K562 (cell line): ENCODE data around the gene TSPOAP1. TPM values are rescaled to one million over a fixed set of nuclear protein-coding genes. Genes with fewer than 3 reads are reported as not detected.

ENCODE experiments used
- ASH1L ChIP-seq: fragments of 450-650 bp; IDR thresholded peaks from 2 replicates; pipeline ENCODE4 v1.6.1; 2018; ENCODE audit warnings: borderline replicate concordance, mild to moderate bottlenecking, low read depth; ENCODE audit not compliant: partially characterized antibody
- CC2D1A ChIP-seq: fragments of 450-650 bp; IDR thresholded peaks from 2 replicates; pipeline ENCODE4 v1.6.1; 2017; ENCODE audit warnings: mild to moderate bottlenecking
- DMBX1 ChIP-seq: fragments of 250-450 bp; sonication (Bioruptor Pico); IDR thresholded peaks from 2 replicates; pipeline ENCODE4 v1.8.0; 2022; ENCODE audit warnings: inconsistent platforms, mild to moderate bottlenecking, moderate library complexity, borderline replicate concordance
- GTF2A2 ChIP-seq: IDR thresholded peaks from 2 replicates; pipeline ENCODE4 v1.6.1; 2016; ENCODE audit warnings: mild to moderate bottlenecking, missing genetic modification characterization, missing compliant biosample characterization
- HDAC1 ChIP-seq, 2 experiments: fragments of 450-650 bp; IDR thresholded peaks; 2 replicates each; pipeline ENCODE4 v1.6.1; 2016 to 2017; ENCODE audit warnings: inconsistent platforms in 1 of 2, mild to moderate bottlenecking in 1 of 2, moderate library complexity in 1 of 2
- ID3 ChIP-seq, 2 experiments: fragments of 250-450 bp in 1 of 2; fragments of 450-650 bp in 1 of 2; sonication (Bioruptor Pico) in 1 of 2; IDR thresholded peaks; 2 replicates each; pipeline versions ENCODE4 v1.6.1 to v1.8.0; 2016 to 2021; ENCODE audit warnings: mild to moderate bottlenecking in 2 of 2, moderate library complexity in 2 of 2, missing compliant biosample characterization in 1 of 2, missing genetic modification characterization in 1 of 2
- KDM1A ChIP-seq, 2 experiments: fragments of 450-650 bp; IDR thresholded peaks; 2 replicates each; pipeline ENCODE4 v1.6.1; 2016; ENCODE audit warnings: mild to moderate bottlenecking in 2 of 2
- MTA1 ChIP-seq: fragments of 450-650 bp; IDR thresholded peaks from 2 replicates; pipeline ENCODE4 v1.6.1; 2017; ENCODE audit warnings: borderline replicate concordance
- NCOA4 ChIP-seq: fragments of 450-650 bp; IDR thresholded peaks from 2 replicates; pipeline ENCODE4 v1.6.1; 2018; ENCODE audit warnings: mild to moderate bottlenecking; ENCODE audit not compliant: partially characterized antibody
- NR4A1 ChIP-seq, 2 experiments: fragments of 250-450 bp in 1 of 2; fragments of 450-650 bp in 1 of 2; sonication (Bioruptor Pico) in 1 of 2; IDR thresholded peaks; 2 replicates each; pipeline versions ENCODE4 v1.4.0 to v1.6.1; 2016 to 2020; ENCODE audit warnings: mild to moderate bottlenecking in 2 of 2, missing compliant biosample characterization in 1 of 2, missing genetic modification characterization in 1 of 2, moderate library complexity in 1 of 2
- PHF21A ChIP-seq: fragments of 450-650 bp; IDR thresholded peaks from 2 replicates; pipeline ENCODE4 v1.6.1; 2017; ENCODE audit warnings: low read depth, borderline replicate concordance
- PTTG1 ChIP-seq: fragments of 450-650 bp; IDR thresholded peaks from 2 replicates; pipeline ENCODE4 v1.6.1; 2016; ENCODE audit warnings: low read depth, mild to moderate bottlenecking, missing genetic modification characterization, missing compliant biosample characterization
- RCOR1 ChIP-seq, 2 experiments: IDR thresholded peaks; 2 replicates each; pipeline ENCODE4 v1.6.1; 2012; ENCODE audit warnings: low read depth in 2 of 2, low read length in 2 of 2, borderline replicate concordance in 1 of 2, improper control_type of control experiment in 1 of 2
- SMARCA5 ChIP-seq: fragments of 450-650 bp; IDR thresholded peaks from 2 replicates; pipeline ENCODE4 v1.6.1; 2016
- SPI1 ChIP-seq: IDR thresholded peaks from 2 replicates; pipeline ENCODE4 v1.6.1; 2011; ENCODE audit warnings: low read depth, low read length, control low read depth, borderline replicate concordance
- ZNF184 ChIP-seq: sonication (generic); formaldehyde crosslinking; IDR thresholded peaks from 2 replicates; pipeline ENCODE4 v1.5.0; 2020; ENCODE audit warnings: missing genetic modification reagents
- ZNF253 ChIP-seq: fragments of 250-450 bp; sonication (Bioruptor Pico); conservative IDR thresholded peaks from 2 replicates; pipeline ENCODE4 v1.6.1; 2021; ENCODE audit warnings: mild to moderate bottlenecking
- polyA plus RNA-seq, 8 experiments: library from polyadenylated mRNA; depleted of rRNA in 4 of 8; stranded (reverse) in 5 of 8; unstranded in 3 of 8; fragments of >200 nt; fragmentation: Nextera tagmentation in 2 of 8; fragmentation: Illumina TruSeq in 1 of 8; extraction: Ambion mirVana in 2 of 8; extraction: Trizol in 1 of 8; gene quantifications; 2 replicates each; pipeline versions ENCODE4 v1.2.1 to v1.2.3, GENCODE V29; 2011 to 2014; ENCODE audit warnings: inconsistent platforms in 1 of 8, missing spikeins in 1 of 8
- total RNA-seq, 7 experiments: library from RNA; depleted of rRNA in 6 of 7; stranded (reverse); fragments of >200 nt in 6 of 7; fragmentation: Illumina TruSeq in 2 of 7; extraction: Trizol in 2 of 7; gene quantifications; 2 replicates each; pipeline versions ENCODE4 v1.2.1 to v1.2.3, GENCODE V29; 2011 to 2021; ENCODE audit warnings: low replicate concordance in 1 of 7
- TF ChIP-seq, protein P1 (sequence below), 3 experiments: fragments of 200-800 bp in 1 of 3; fragments of 250-450 bp in 1 of 3; fragments of 450-650 bp in 1 of 3; sonication (Bioruptor Pico) in 1 of 3; sonication (Bioruptor generic) in 1 of 3; formaldehyde crosslinking in 1 of 3; IDR thresholded peaks; 2 replicates each; pipeline versions ENCODE4 v1.6.1 to v1.8.0; 2016 to 2022; ENCODE audit warnings: mild to moderate bottlenecking in 2 of 3, missing genetic modification characterization in 2 of 3, missing compliant biosample characterization in 1 of 3, moderate library complexity in 1 of 3
- TF ChIP-seq, protein P2 (sequence below), 3 experiments: IDR thresholded peaks in 2 of 3; conservative IDR thresholded peaks in 1 of 3; 2 replicates each; pipeline ENCODE4 v1.5.1; 2011 to 2012; ENCODE audit warnings: low read length in 3 of 3, mild to moderate bottlenecking in 3 of 3, control low read depth in 2 of 3, improper control_type of control experiment in 1 of 3, inconsistent platforms in 1 of 3, low read depth in 1 of 3, mixed read lengths in 1 of 3, moderate library complexity in 1 of 3; ENCODE audit not compliant: insufficient read depth in 2 of 3
- TF ChIP-seq, protein P3 (sequence below): sonication (generic); formaldehyde crosslinking; IDR thresholded peaks from 2 replicates; pipeline ENCODE4 v1.8.1; 2023; ENCODE audit warnings: mild to moderate bottlenecking, missing genetic modification reagents, moderate library complexity

Gene TSPOAP1
- total and polyA plus RNA-seq, 9 of the 15 experiments (the other 6 are each of a cell fraction or from before 2014, with no cell fraction given) = 0.87 to 3.9 (median 1.8) TPM; not detected in 2

DNA sequence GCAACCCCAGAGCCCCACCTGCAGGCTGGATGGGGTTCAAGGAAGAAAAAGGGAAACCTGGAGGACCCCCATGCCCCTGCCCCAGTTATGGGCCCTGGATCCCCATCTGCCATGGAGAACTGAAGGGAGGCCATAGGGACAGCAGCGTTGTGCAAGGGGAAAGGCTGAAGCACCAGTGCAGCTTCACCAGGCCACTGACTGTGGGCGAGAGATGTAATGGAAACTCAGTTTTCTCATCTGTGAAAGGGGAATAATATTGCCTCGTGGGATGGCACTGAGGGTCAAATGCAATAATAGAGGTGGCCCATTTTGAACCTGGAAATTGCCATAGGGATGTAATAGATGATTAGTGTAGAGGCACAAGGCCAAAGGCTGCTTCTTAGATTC, 9.9 kb upstream of the TSPOAP1 start (continued):
- TF ChIP-seq ZNF184 (no peak), SPI1 (peak; percentile 48; the same call in 1 of the 2 replicates), GTF2A2 (tag) (0 out of 2 replicates have a peak, but pooled peaks have one; percentile 18), PHF21A (no peak), CC2D1A (peak; percentile 57; the same call in 1 of the 2 replicates), DMBX1 (CRISPR knock-in tag) (peak; percentile 14; the same call in 1 of the 2 replicates), ZNF253 (CRISPR knock-in tag) (no peak), NR4A1 (CRISPR knock-in tag; IDR thresholded peaks at IDR 0.05) (no peak), NR4A1 (tag; IDR thresholded peaks at IDR 0.05) (0 out of 2 replicates have a peak, but pooled peaks have one; percentile 20), RCOR1 (IDR thresholded peaks at IDR 0.05; ENCODE audit: borderline replicate concordance in 1 of 2, low read depth in 2 of 2, low read length in 2 of 2) (peak; percentile 78 to 93; a peak in 3 of 4 replicates), KDM1A (IDR thresholded peaks at IDR 0.05) (peak; percentile 98 to 99), NCOA4 (peak; percentile 84), HDAC1 (IDR thresholded peaks at IDR 0.05) (peak; percentile 74 to 77; a peak in 3 of 4 replicates), SMARCA5 (peak; percentile 98), ASH1L (peak; percentile 17), PTTG1 (tag) (no peak), ID3 (CRISPR knock-in tag; IDR thresholded peaks at IDR 0.05) (no peak), ID3 (tag; IDR thresholded peaks at IDR 0.05) (peak; percentile 61; the same call in 1 of the 2 replicates), MTA1 (peak; percentile 33; the same call in 1 of the 2 replicates)
- TF ChIP-seq, protein P1, sequence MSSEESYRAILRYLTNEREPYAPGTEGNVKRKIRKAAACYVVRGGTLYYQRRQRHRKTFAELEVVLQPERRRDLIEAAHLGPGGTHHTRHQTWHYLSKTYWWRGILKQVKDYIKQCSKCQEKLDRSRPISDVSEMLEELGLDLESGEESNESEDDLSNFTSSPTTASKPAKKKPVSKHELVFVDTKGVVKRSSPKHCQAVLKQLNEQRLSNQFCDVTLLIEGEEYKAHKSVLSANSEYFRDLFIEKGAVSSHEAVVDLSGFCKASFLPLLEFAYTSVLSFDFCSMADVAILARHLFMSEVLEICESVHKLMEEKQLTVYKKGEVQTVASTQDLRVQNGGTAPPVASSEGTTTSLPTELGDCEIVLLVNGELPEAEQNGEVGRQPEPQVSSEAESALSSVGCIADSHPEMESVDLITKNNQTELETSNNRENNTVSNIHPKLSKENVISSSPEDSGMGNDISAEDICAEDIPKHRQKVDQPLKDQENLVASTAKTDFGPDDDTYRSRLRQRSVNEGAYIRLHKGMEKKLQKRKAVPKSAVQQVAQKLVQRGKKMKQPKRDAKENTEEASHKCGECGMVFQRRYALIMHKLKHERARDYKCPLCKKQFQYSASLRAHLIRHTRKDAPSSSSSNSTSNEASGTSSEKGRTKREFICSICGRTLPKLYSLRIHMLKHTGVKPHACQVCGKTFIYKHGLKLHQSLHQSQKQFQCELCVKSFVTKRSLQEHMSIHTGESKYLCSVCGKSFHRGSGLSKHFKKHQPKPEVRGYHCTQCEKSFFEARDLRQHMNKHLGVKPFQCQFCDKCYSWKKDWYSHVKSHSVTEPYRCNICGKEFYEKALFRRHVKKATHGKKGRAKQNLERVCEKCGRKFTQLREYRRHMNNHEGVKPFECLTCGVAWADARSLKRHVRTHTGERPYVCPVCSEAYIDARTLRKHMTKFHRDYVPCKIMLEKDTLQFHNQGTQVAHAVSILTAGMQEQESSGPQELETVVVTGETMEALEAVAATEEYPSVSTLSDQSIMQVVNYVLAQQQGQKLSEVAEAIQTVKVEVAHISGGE (CRISPR knock-in tag; IDR thresholded peaks at IDR 0.05) = 0 out of 6 replicates have a peak, but pooled peaks of 1 of the 3 experiments have one; percentile 23
- TF ChIP-seq, protein P2, sequence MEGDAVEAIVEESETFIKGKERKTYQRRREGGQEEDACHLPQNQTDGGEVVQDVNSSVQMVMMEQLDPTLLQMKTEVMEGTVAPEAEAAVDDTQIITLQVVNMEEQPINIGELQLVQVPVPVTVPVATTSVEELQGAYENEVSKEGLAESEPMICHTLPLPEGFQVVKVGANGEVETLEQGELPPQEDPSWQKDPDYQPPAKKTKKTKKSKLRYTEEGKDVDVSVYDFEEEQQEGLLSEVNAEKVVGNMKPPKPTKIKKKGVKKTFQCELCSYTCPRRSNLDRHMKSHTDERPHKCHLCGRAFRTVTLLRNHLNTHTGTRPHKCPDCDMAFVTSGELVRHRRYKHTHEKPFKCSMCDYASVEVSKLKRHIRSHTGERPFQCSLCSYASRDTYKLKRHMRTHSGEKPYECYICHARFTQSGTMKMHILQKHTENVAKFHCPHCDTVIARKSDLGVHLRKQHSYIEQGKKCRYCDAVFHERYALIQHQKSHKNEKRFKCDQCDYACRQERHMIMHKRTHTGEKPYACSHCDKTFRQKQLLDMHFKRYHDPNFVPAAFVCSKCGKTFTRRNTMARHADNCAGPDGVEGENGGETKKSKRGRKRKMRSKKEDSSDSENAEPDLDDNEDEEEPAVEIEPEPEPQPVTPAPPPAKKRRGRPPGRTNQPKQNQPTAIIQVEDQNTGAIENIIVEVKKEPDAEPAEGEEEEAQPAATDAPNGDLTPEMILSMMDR (IDR thresholded peaks at IDR 0.05 in 2 of 3, conservative IDR thresholded peaks at IDR 0.05 in 1 of 3; ENCODE audit: insufficient read depth in 2 of 3, low read depth in 1 of 3, low read length in 3 of 3) = peak; percentile 16 to 58 (median 28); a peak in 3 of 6 replicates
- TF ChIP-seq, protein P3, sequence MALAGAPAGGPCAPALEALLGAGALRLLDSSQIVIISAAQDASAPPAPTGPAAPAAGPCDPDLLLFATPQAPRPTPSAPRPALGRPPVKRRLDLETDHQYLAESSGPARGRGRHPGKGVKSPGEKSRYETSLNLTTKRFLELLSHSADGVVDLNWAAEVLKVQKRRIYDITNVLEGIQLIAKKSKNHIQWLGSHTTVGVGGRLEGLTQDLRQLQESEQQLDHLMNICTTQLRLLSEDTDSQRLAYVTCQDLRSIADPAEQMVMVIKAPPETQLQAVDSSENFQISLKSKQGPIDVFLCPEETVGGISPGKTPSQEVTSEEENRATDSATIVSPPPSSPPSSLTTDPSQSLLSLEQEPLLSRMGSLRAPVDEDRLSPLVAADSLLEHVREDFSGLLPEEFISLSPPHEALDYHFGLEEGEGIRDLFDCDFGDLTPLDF (CRISPR knock-in tag) = peak; percentile 54; the same call in 1 of the 2 replicates
